NCI-H524 (cell line): Measurements from ENCODE around the gene POU6F2.

Source experiments
- DNase-seq, 2 experiments: peaks; one replicate each; lab custom pipeline; 2025; lab: John Stamatoyannopoulos, UW

POU6F2 gene

GRCh38 chr7:39252916-39253315, 275.2 kb downstream of the POU6F2 start:
- DNase-seq, result no peak

- DNase-seq, result no peak
These were observed 281.8 kb downstream of the POU6F2 start for GRCh38 chr7:39259391-39260003.

GRCh38 chr7:39260279-39260844, 282.7 kb downstream of the POU6F2 start:
- no peak for DNase-seq

- DNase-seq, result no peak
These were observed 284.1 kb downstream of the POU6F2 start for GRCh38 chr7:39261771-39262170.

GRCh38 chr7:39265641-39266591, 288.2 kb downstream of the POU6F2 start:
- DNase-seq, result no peak

GRCh38 chr7:39269034-39269433, 291.3 kb downstream of the POU6F2 start:
- no peak for DNase-seq

GRCh38 chr7:39270018-39270417, 292.3 kb downstream of the POU6F2 start:
- no peak for DNase-seq

GRCh38 chr7:39271402-39271801, 293.7 kb downstream of the POU6F2 start:
- peak; percentile 65 to 93 for DNase-seq

- peak in 1 of 2 experiments; percentile 23 for DNase-seq
These were observed 294.4 kb downstream of the POU6F2 start for GRCh38 chr7:39272111-39272510.

GRCh38 chr7:39272691-39273090, 295.0 kb downstream of the POU6F2 start:
- DNase-seq, result no peak

- DNase-seq, result no peak
These were observed 302.6 kb downstream of the POU6F2 start for GRCh38 chr7:39280337-39280736.

GRCh38 chr7:39285256-39285655, 307.5 kb downstream of the POU6F2 start:
- DNase-seq, result no peak

- DNase-seq, result no peak
These were observed 310.6 kb downstream of the POU6F2 start for GRCh38 chr7:39288303-39288702.

- DNase-seq, result no peak
These were observed 314.1 kb downstream of the POU6F2 start for GRCh38 chr7:39291628-39292410.

GRCh38 chr7:39293056-39293823, 315.5 kb downstream of the POU6F2 start:
- DNase-seq, result no peak

GRCh38 chr7:39294022-39294421, 316.3 kb downstream of the POU6F2 start:
- DNase-seq, result peak in 1 of 2 experiments; percentile 18

GRCh38 chr7:39295796-39296195, 318.1 kb downstream of the POU6F2 start:
- DNase-seq, result no peak

- no peak for DNase-seq
These were observed 322.0 kb downstream of the POU6F2 start for GRCh38 chr7:39299695-39300094.

GRCh38 chr7:39300276-39300675, 322.6 kb downstream of the POU6F2 start:
- DNase-seq, result no peak

GRCh38 chr7:39301543-39301942, 323.8 kb downstream of the POU6F2 start:
- no peak for DNase-seq

- DNase-seq, result no peak
These were observed 326.5 kb downstream of the POU6F2 start for GRCh38 chr7:39304178-39304577.
